HG03432 (cell line): ENCODE data around the gene ASTN2.
"Not testable (repeated sequence)": the region's sequence is repeated elsewhere in the genome, so short reads cannot be mapped to it uniquely, and the experiment has no call there.

Experiments used
- ATAC-seq: cut with Tn5 transposase; IDR thresholded peaks from one replicate; pipeline ENCODE4 v1.9.1; 2021; ENCODE audit warnings: mild to moderate bottlenecking, moderate library complexity; ENCODE audit not compliant: unreplicated experiment

Gene ASTN2

DNA sequence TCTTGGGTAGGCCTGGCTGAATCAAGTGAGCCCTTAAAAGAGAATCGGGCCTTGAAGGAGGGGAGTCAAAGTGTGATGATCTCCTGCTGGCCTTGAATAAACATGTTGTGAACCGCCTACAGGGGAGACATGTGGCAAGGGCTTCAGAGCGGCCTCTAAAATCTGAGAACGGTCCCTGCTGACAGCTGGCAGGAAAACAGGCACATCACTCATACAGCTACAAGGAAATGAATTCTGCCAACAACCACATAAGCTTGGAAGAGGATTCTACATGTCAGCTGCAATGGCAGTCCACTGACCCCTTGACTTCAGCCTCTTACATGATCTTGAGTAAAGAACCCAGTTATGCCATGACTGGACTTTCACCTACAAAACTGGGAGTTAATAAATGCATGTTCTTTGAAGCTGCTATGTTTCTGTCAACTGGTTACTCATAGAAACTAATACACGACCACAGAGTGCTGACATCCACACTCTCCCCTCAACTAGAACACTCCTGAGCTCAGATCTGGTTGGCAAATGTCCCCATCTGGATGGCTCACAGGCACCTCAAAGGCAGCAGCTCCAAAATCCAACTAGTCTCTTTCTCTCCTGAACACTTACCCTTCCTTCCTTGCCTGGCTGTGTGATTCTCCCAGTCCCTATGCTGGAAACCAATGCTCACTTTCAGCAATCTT lies 333.1 kb downstream of the ASTN2 start:
- no peak for ATAC-seq

GRCh38 chr9:117080765-117081390 lies 334.0 kb downstream of the ASTN2 start:
- no peak for ATAC-seq

DNA sequence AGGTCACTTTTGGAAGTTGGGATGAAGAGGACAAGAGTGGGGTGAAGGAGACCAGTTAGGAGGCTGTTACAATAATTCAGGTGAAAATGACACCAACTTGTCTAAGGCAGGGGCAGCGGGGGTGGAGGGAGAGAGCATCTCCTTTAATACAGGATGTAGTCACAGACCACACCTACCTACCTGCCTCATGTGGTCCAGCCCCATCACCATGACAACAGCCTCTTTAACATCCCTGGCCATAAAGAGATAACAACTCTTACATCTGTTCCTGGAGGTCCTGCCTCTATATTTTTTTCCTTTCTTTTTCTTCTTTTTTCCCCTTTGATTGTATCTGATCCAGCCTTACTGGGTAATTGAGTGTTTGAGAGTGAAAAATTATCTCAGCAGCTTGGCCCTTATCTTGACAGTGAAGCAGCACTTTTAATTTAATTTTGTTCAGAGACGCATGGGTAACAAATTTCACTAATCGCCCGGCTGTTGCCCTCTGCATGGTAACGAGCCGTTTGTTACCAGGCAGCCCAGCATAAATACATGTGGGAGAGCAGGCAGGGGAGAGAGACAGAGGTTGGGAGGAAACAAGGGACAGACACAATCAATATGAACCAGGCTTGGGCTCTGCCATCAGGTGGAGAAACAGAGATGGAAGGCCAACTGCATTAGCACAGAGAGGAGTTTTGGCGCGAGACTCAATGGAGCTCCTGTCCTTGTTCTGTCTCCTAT lies 338.1 kb downstream of the ASTN2 start:
- no peak for ATAC-seq

- no peak for ATAC-seq
These were observed 339.2 kb downstream of the ASTN2 start for GRCh38 chr9:117075636-117076035.

DNA sequence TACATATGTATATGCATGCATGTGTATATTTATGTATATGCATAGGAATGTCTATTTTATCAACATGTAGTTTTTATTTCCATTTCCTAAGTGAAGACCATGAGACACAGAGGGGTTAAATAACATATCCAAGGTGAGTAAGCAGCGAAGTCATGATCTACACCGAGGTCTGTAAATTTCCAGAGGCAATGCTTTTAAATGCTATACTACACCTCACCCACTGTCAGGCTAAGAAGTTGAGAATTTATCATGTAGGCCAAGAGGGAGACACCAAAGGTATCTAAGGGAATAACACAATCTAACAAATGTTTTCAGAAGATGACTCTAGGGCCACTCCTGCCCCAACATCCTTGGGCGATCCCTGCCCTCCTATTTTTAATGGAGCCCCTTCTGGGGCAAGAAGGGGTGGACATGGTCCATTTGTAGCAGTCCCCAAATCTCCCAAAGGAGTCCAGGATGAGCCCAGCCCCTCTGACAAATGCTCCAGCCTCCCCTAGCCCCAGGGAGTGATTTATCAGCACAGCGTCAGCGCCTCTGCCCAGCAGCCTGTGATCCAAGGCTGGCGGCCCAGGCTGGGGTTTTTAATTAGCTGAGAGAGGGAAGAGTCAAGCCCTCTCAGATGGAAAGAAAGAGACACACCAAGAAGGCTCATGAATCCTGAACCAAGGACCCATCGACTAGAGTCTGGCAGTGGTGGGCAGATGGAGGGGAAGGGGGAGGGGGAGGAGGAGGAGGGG lies 339.9 kb downstream of the ASTN2 start:
- no peak for ATAC-seq

DNA sequence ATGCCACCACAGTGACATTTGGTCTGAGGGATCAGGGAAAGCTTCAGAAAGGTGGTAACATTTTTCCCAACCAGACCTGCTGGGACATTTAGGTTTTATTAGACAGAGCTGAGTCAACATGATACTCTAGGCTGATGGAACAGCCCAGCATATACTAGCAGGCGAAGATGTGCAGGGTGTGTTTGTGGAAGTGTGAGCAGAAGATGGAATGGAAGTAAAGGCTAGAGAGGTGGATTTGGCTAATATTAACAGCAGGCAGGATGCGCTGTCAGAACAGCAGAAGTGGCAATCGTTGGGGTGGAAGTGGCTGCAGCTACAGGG lies 340.6 kb downstream of the ASTN2 start:
- no peak for ATAC-seq

GRCh38 chr9:117073539-117074341 lies 341.1 kb downstream of the ASTN2 start:
- ATAC-seq: no peak

- no peak for ATAC-seq
These were observed 341.8 kb downstream of the ASTN2 start for GRCh38 chr9:117073071-117073470.

DNA sequence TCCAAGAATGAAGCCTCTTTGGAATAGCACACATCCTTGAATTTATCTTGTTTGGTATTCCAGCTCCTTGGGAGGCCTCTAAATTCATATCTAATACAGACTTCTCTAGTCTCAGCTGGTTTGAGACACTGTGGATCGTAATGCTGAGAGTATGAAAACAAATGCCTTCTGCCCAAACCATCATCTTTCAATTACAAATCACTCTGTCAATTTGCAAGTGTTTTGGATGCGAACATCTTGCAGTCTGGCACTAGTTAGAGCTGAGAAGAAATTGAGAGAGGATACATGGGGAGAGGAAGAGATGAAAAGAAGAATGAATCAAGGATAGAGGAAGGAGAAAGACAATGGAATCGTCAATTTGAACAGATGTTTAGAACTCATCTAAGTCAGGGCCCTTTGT lies 342.6 kb downstream of the ASTN2 start:
- ATAC-seq: no peak

DNA sequence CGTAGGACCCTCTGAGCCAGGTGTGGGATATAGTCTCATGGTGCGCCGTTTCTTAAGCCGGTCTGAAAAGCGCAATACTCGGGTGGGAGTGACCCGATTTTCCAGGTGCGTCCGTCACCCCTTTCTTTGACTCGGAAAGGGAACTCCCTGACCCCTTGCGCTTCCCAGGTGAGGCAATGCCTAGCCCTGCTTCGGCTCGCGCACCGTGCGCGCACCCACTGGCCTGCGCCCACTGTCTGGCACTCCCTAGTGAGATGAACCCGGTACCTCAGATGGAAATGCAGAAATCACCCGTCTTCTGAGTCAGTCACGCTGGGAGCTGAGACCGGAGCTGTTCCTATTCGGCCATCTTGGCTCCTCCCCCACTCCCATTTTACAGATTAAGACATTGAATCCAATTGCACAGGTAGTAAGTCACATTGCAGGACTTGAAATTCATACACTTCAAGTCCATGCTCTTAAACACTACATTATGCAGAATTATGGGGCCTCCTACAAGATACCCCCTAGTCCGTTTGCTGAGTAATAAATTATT lies 343.1 kb downstream of the ASTN2 start:
- not testable (repeated sequence) for ATAC-seq

DNA sequence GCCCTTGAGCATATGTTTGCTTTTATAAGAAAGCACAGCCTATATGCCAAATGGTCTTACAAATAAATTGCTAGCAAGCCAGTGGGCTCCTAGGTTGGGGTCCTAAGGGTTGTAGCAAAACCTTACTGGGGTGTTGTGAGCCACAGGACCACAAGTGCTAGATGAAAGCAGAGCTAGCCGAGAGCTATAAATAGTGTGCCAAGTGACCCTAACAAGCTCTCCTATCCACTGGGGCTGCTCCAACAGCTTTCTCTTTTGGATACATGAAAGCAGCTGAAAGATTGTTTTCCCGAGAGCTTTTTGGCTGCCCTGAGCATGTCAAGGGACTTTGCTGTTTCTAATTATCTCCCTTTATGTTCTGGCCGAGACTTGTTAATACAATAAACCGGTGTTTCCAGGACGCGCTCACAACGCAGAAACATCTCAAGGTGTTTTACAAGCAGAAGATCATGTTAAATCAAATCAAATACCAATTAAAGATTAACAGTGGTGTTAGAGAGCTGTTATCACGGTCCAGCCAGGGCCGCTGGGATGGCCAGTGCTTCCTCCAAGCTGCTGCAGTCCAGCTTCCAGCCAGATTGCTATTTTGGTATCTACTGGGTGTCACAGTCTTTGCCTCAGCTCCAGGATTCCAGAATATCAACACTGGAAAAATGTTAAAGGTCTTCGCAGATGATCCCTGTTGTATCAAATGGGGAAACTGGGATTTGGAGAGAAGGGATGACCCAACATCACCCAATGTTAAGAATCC lies 351.0 kb downstream of the ASTN2 start:
- no peak for ATAC-seq

- no peak for ATAC-seq
These were observed 353.9 kb downstream of the ASTN2 start for GRCh38 chr9:117060963-117061362.

- no peak for ATAC-seq
These were observed 364.9 kb downstream of the ASTN2 start for GRCh38 chr9:117050007-117050406.

GRCh38 chr9:117046666-117047327 lies 368.1 kb downstream of the ASTN2 start:
- peak; percentile 94 for ATAC-seq

DNA sequence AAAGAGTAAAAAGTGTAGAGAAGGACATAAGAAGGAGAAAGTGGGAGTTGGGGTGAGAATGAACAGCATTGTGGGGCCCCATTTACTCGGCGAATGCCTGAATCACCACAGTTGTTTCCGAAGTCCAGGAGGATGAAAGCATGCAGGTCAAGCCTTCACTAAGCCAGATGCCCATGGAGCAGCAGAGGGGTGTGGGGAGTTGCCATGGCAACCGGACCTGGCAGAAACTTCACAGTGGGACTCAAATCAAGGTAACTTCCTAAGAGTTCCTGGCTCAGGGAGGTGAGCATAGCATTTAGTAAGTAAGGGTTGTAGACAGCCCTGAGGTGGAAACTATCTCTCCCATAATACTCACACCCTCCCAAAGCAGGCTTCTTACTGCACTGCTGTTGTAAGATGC lies 370.6 kb downstream of the ASTN2 start:
- ATAC-seq: no peak

GRCh38 chr9:117043159-117043558 lies 371.7 kb downstream of the ASTN2 start:
- no peak for ATAC-seq

DNA sequence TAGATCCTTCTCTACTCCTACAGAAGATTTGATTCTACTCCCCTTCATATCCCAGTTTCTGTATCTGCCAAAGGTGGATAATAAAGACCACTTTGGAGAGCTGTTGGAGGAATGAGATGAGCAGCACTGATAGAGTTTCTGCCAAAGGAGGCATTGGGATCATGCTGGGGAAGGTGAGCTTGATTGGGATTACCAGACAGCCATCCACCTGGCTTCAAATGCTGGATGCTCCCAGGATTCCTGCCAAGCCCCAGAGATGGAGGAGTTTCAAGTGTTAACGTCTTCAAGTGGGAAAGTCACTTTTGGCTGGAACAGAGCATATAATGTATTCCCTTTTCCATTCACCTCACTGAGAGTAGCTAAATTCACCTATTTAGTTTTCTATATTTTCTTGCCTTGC lies 379.3 kb downstream of the ASTN2 start:
- no peak for ATAC-seq

- no peak for ATAC-seq
These were observed 380.0 kb downstream of the ASTN2 start for GRCh38 chr9:117034866-117035265.

DNA sequence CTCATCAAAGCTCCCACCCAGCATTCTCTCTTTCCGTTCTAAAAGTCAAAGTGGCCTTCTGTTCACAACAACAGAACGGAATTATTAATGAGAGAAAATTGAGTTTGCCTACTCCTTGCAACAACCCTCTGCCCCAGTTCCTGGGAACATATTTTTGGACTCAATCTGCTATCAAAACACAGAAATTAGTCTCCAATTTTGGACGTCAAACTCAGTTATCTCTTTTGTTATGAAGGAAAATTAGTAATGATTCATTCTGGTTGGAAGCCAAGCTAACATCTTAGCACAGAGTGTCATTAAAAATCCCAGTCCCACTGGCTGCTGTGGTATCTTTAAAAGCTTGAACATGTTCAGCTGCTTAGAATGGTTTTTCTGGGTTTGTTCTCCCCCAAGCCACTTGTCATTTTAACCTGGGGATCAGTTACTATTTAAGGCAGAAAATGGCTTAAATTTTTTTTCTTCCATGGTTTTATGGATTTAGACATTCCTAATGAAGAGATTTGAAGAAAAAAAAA lies 384.5 kb downstream of the ASTN2 start:
- ATAC-seq: no peak
